Coronary artery (tissue), 2 donors: ENCODE results near the gene LINGO3.
A peak's percentile ranks its signal among the peaks of the same experiment; 100 is the strongest.

Experiments
- DNase-seq: peaks from one replicate; pipeline ENCODE4 v3.0.0-alpha.2; 2017; ENCODE audit warnings: low spot score
- H3K27ac ChIP-seq, 2 donors: fragments of 200-600 bp; sonication (generic); one replicate each; pipeline ENCODE4 v1.5.1; 2016 to 2019
- H3K4me3 ChIP-seq: fragments of 200-600 bp; sonication (generic); 2 replicates; pipeline ENCODE4 v1.5.1; 2016; ENCODE audit warnings: mild to moderate bottlenecking, moderate library complexity
- TF ChIP-seq, protein P1 (sequence below): fragments of 200-600 bp; sonication (generic); IDR thresholded peaks from one replicate; pipeline ENCODE4 v1.5.1; 2019; ENCODE audit warnings: antibody characterized with exemption

LINGO3 gene

DNA sequence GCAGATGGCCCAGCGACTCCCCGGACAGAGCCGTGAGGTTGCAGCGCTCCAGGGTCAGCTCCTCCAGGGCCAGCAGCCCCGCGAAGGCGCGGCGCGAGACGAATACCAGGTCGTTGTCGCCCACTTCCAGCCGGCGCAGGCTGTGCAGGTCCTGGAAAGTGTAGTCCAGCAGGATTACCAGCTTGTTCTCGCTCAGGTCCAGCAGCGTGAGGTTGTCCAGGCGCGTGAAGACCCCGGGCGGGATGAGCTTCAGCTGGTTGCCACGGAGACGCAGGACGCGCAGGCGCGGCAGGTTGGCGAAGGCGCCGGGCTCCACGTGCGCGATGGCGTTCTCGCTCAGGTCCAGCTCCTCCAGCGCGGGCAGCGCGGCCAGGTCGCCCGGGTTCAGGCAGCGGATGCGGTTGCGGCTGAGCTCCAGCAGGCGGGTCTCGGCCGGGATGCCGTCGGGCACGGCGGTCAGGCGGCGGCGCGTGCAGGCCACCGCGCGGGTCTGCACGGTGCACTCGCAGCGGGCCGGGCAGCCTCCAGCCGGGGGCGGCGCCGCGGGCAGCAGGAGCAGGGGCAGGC, 16.7 kb downstream of the LINGO3 start:
- no peak for DNase-seq
- TF ChIP-seq, protein P1, sequence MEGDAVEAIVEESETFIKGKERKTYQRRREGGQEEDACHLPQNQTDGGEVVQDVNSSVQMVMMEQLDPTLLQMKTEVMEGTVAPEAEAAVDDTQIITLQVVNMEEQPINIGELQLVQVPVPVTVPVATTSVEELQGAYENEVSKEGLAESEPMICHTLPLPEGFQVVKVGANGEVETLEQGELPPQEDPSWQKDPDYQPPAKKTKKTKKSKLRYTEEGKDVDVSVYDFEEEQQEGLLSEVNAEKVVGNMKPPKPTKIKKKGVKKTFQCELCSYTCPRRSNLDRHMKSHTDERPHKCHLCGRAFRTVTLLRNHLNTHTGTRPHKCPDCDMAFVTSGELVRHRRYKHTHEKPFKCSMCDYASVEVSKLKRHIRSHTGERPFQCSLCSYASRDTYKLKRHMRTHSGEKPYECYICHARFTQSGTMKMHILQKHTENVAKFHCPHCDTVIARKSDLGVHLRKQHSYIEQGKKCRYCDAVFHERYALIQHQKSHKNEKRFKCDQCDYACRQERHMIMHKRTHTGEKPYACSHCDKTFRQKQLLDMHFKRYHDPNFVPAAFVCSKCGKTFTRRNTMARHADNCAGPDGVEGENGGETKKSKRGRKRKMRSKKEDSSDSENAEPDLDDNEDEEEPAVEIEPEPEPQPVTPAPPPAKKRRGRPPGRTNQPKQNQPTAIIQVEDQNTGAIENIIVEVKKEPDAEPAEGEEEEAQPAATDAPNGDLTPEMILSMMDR: no peak
- Histone ChIP-seq H3K27ac (no peak overlapping the region), H3K4me3 (peak overlapping the region; percentile 71)

DNA sequence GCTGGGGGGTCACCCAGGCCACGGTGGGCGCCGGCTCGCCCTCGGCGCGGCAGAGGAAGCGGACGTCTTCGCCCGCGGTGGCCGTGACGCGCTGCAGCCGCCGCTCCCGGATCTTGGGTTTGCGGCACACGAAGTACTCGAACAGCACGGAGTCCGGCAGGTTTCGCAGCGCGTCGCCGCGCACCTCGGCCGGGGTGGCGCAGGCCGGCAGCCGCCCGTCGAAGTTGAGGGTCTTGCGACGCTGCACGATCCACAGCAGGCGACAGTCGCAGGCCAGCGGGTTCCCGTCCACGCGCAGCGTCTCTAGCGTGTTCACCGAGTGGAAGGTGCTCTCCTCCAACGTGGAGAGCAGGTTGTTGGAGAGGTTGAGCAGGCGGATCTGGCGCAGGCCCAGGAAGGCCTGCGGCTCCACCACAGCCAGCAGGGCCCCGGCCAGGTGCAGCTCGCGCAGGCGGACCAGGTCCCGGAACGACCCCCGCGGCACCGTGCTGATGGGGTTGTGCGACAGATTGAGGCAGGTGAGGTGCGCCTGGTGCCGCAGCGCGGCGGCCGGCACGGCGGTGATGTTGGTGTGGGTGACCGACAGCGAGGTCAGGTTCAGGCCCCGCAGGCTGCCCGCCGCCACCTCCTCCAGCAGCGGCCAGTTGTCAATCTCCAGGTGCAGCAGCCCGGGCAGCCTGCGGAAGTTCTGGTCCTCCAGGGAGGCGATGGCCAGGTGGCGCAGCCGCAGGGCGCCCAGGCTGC, 17.3 kb downstream of the LINGO3 start:
- H3K4me3 ChIP-seq: peak overlapping the region; percentile 71
- peak overlapping the region in 1 of 2 donors; percentile 60 for H3K27ac ChIP-seq
- TF ChIP-seq, protein P1: no peak
- no peak for DNase-seq

DNA sequence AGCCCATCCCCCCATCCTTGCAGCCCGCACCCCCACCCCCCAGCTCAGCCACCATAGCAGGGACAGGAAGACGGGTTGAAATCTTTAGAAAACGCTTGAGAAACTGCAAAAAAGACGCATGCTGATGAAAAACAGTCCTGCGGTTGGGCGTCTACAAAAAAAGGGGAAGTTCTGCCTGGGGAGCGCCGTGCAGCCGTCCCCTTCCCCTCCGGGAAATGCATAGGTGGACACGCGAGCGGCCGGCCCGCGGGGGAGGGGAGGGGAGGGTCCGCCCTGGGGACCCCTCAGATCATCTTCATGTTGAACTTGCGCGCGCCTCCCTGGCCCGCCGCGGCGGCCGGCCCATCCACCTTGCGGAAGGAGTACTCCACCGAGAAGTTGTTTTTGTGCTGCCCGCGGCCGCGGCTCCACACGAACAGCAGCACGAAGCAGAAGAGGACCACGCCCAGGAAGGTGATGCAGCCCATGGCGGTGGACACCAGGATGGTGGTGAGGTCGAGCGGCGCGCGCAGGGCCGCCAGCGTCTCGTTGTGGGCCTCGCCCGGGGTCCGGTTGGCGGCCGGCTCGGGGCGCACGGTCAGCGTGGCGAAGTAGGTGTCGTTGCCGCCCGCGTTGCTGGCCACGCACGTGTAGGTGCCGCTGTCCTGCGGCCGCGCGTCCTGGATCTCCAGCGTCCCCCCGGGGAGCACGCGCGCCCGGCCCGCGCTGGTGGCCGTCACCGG, 18.1 kb downstream of the LINGO3 start:
- TF ChIP-seq, protein P1: no peak
- Histone ChIP-seq H3K4me3 (peak overlapping the region; percentile 71), H3K27ac (peak overlapping the region in 1 of 2 donors; percentile 60)
- DNase-seq: no peak

DNA sequence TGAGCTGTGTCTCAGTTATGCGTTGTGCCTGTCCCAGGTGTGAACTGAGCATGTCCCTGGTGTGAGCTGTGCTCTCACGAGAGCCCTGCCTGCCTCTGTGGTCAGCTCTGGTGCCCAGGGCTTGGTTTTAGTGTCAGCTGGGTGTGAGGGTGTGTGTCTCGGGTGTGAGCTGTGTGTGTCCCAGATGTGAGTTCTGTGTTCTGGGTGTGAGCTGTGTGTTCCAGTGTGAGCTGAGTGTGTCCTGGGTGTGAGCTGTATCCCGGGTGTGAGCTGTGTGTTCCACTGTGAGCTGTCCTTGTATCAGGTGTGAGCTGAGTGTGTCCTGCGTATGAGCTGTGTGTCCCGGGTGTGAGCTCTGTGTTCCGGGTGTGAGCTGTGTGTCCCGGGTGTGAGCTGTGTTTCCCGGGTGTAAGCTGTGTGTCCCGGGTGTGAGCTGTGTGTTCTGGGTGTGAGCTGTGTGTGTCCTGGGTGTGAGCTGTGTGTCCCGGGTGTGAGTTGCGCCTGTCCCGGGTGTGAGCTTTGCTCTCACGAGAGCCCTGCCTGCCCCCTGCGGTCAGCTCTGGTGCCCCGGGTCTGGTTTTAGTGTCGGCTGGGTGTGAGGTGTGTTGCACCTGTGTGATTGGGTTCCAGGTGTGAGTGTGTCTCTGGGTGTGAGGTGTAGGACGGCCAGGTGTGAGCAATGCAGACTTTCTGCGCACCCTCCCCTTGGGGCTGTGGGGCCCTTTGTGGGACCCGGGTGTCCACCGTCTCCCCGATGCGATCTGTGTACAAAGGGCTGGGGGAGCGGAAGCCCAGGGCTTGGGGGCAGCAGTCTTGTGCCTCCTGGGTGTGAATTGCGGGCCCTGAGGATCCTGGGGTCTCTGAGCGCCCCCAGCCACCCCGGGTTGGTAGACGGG, 18.9 kb downstream of the LINGO3 start:
- no peak for DNase-seq
- Histone ChIP-seq H3K27ac (peak overlapping the region in 1 of 2 donors; percentile 35), H3K4me3 (peak overlapping the region; percentile 71)
- TF ChIP-seq, protein P1: no peak

DNA sequence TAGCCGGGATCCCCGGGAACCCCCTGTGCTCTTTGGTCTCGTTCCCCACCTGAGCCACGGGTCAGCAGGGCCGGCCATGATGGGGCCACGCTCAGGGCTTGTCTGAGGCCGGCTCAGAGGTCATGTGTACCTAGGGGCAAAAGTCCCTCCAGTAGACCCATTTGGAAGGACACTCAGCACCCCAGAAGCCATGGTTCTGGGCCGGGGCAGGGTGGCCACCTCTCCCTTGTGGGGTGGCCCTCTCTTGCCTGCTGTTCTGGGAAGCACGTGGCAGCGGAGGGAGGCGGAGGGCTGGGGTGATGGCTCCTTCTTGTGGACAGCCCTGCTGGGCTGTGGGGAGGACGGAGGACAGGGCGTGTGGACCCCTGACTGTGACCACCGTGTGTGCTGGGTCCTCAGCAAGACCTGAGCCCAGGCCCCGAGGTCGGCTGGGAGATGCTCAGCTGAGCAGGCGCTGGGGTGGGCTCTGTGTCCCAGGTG, 19.6 kb downstream of the LINGO3 start:
- no peak for DNase-seq
- TF ChIP-seq, protein P1: no peak
- H3K27ac ChIP-seq: no peak overlapping the region
- no peak overlapping the region for H3K4me3 ChIP-seq

DNA sequence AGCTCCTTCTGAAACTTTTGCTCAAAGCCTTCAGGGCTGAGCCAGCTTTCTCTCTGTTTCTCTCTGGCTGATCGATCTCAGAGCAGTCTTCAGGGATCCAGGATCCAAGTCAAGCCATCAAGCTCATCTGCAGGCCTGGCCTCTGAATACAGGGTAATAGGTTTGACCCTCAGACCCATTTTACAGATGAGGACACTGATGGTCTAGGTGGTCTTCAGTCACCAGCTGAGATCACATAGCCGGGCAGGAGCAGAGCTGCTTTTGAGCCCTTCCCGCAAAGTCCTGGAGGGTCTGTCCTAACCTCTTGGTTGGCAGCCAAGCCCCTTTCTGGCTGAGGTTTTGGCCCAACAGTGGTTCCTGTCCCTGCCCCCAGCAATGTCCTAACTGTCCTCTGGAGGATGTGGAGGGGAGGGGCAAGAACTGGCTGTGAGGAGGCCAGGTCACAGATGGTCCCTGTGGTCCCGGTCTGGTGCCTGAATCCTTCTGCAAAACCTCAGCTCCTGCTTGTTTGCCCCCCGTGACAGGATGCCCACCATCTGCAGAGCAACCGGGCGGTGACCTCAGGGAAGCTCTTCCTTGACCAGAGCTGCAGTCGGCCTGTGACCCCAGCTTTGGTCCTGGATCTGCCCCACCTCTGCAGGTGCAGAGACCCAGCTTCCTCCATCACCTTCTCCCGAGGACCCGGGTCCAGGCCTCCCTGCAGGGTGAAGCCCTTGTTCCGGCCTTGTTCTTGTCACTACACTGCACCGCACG, 20.2 kb downstream of the LINGO3 start:
- no peak overlapping the region for H3K27ac ChIP-seq
- H3K4me3 ChIP-seq: no peak overlapping the region
- TF ChIP-seq, protein P1: no peak
- DNase-seq: no peak
